Stimulated activated CD4-positive, alpha-beta T cell treated with anti-CD3 and anti-CD28 coated beads, Interleukin-1b, Interleukin-23, amount 100 ng/mL, for 48 hours (primary cell): ENCODE data around the gene BTBD9.
A peak's percentile ranks its signal among the peaks of the same experiment; 100 is the strongest.

Experiments
- DNase-seq: peaks from one replicate; pipeline ENCODE4 v3.0.0-alpha.2; 2020

BTBD9 gene

GRCh38 chr6:38593409-38593808 is 46.3 kb downstream of the BTBD9 start:
- no peak for DNase-seq

- DNase-seq, result no peak
These were observed 48.3 kb downstream of the BTBD9 start for GRCh38 chr6:38591439-38591838.

GRCh38 chr6:38589367-38589720 is 50.4 kb downstream of the BTBD9 start:
- no peak for DNase-seq

- no peak for DNase-seq
These were observed 50.9 kb downstream of the BTBD9 start for GRCh38 chr6:38588631-38589366.

- DNase-seq, result no peak
These were observed 51.9 kb downstream of the BTBD9 start for GRCh38 chr6:38587766-38588362.

- DNase-seq, result no peak
These were observed 52.7 kb downstream of the BTBD9 start for GRCh38 chr6:38586992-38587391.

DNA sequence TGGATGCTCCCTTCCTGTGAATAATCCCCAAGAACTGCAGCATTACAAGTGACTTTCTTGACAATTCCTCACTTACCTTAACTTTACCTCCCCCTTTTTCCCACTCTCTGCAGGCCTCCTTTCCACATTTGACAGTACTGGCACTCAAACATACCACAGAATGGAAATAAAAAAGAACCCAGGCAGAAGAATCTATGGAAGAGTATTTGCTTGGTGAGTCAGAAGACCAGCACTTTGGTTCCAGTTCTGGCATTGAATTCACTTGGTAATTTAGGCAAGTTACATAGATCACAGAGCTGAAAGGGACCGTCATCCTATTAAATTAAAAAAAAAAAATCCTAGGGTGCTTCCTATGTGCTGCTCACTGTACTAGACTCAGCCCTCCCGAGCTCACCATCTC is 55.0 kb downstream of the BTBD9 start:
- DNase-seq, result no peak

GRCh38 chr6:38583523-38583922 is 56.2 kb downstream of the BTBD9 start:
- no peak for DNase-seq

DNA sequence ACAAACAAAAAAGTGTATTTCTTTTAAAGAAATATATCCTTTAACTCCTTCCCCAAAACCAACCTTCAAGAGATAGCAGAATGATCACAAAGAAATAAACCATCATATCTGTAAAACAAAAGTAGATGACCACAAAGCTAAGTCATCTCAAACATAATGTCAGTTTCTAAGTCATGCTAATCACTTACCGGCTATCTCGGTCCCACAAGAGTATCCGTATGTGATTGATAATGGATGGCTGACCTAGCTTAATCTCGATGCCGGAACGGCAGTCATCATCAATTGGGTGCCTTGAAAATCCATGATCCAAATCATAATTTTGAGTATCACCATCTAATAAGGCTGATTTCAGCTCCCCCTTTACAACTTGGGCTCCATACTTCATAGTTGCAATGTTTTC is 59.7 kb downstream of the BTBD9 start:
- DNase-seq, result no peak

- DNase-seq, result no peak
These were observed 60.6 kb downstream of the BTBD9 start for GRCh38 chr6:38579010-38579628.

- DNase-seq, result no peak
These were observed 61.7 kb downstream of the BTBD9 start for GRCh38 chr6:38578075-38578474.

- DNase-seq, result no peak
These were observed 62.2 kb downstream of the BTBD9 start for GRCh38 chr6:38577492-38577891.

- DNase-seq, result no peak
These were observed 65.8 kb downstream of the BTBD9 start for GRCh38 chr6:38573801-38574395.

GRCh38 chr6:38572186-38572813 is 67.4 kb downstream of the BTBD9 start:
- DNase-seq, result no peak

- peak; percentile 7 for DNase-seq
These were observed 68.0 kb downstream of the BTBD9 start for GRCh38 chr6:38571721-38572120.

GRCh38 chr6:38570750-38571149 is 69.0 kb downstream of the BTBD9 start:
- no peak for DNase-seq

- DNase-seq, result no peak
These were observed 72.3 kb downstream of the BTBD9 start for GRCh38 chr6:38567436-38567835.

DNA sequence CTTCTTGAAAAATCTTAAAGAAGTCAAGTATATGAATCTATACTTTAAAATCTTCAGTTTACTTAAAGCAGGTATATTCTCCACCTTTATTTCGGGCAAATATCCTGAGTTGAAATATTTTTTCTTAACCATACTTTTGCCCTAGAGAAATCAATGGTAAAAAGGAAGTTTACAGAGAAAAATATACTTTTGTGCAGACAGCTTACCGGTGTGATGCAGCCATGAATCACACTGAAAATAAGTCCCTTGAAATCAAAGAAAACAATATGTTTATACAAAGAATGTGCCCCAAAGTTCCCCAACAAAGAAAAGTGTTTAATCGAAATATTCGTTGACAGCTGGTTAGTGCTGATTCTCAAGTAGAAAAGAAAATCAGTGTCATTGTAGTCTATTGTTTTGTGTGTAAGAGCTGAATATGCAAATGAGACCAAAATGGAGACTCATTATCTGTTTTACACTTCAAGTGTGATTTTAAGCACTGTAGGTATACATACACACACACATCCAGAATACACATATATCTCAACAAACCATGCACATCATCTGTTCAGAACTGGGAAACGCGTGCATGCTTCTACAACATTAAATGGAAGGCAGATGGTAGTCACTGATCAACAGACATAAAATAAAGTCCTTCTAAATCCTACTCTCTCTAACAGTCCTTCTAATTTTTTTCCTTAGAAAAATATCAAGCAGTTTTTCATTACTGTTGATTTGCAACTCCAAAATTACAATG is 73.3 kb downstream of the BTBD9 start:
- DNase-seq, result no peak

GRCh38 chr6:38564301-38564700 is 75.4 kb downstream of the BTBD9 start:
- no peak for DNase-seq

DNA sequence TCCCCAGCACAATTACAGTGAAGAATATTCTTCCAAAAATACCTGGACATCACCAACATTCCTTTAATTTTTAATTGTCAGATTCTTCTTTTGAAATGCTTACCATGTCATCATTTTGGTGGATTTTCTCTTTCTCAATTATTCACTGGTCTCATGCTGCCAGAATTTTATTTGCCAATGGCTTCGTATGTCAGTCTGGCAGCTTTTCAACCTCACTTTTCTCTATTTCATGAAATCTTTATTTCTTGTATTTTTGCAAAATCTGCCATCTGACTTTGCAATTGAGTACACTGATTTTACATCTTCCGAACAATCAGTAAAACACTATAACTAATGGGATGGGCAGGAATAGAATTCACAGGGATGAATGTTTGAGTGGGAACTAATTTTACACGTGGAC is 84.1 kb downstream of the BTBD9 start:
- no peak for DNase-seq

DNA sequence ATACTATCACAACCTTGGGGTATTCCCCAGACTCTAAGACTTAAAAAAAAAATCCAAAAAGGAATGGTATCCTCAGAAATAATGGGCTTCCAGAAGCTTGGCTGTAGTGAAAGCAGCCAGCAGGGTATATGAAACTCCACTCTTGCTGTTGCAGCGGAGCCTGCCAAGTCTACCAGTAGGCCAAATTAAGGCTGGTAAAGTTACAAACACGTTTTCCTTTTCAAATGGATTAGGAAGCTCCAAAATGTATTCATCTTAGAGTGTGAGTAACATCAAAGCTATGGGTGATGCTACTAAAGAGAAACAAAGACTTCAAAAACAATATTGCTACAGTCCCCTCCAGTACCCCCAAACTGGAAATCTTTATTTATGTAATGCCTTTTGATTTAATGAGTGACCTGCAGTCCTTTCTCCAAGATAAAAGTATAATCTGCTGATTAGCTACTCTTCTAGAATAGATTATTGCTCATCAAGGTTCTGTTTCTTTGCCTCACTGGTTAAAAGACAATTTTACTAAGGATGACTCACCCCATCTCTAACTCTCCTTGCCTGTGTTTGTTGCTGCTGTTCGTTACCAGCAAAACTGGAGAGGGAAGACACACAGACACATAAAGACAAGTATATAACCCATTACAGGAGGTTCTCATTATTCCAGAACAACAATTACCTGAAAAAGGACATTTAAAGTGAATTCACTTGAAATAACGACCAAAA is 84.9 kb downstream of the BTBD9 start:
- no peak for DNase-seq

- no peak for DNase-seq
These were observed 85.7 kb downstream of the BTBD9 start for GRCh38 chr6:38554014-38554413.
